Stimulated activated naive CD4-positive, alpha-beta T cell treated with Interleukin-2 at 50 U/mL for 16 hours (primary cell): ENCODE data around the gene PHLDA3.
"Not testable (repeated sequence)": the region's sequence is repeated elsewhere in the genome, so short reads cannot be mapped to it uniquely, and the experiment has no call there.

Source experiments
- DNase-seq: peaks from one replicate; lab custom pipeline; 2025; lab: John Stamatoyannopoulos, UW

PHLDA3 gene

DNA sequence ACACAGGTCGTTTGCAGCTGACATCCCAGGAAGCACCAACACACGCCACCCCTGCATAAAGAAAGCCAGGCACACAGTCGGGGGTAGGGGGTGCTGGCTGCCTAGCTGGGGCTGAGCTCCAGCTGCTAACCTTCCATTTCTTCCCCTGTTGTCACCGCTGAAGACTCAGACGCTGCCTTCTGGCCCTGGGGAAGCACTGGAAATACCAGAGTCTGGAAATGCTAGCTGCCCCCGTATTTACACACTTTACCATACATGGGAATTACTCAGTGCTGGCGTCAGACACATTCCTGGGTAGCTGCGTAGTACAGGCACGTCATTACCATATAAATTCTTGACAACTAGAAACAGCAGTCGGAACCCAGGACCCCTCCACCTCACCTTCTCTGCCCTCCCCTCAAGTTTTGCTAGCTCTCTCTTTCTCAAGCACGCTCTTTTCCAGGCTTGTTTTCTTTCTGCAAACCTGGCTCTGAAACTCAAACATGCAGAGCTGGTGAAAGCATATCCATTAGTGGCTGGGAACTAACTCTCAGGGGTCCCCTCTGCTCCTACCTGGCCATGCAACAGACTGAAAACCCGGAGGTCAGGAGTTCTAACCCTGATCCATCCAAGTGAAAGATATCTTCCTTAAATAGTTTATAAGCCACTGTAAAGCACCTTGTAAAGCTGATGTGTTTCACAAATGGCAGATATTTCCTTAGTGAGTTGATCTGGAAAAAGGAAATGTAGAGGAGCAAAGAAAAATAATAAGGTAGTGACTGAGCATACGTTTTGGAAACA, 34.6 kb upstream of the PHLDA3 start:
- no peak for DNase-seq

- no peak for DNase-seq
These were observed 33.5 kb upstream of the PHLDA3 start for GRCh38 chr1:201502511-201502857.

DNA sequence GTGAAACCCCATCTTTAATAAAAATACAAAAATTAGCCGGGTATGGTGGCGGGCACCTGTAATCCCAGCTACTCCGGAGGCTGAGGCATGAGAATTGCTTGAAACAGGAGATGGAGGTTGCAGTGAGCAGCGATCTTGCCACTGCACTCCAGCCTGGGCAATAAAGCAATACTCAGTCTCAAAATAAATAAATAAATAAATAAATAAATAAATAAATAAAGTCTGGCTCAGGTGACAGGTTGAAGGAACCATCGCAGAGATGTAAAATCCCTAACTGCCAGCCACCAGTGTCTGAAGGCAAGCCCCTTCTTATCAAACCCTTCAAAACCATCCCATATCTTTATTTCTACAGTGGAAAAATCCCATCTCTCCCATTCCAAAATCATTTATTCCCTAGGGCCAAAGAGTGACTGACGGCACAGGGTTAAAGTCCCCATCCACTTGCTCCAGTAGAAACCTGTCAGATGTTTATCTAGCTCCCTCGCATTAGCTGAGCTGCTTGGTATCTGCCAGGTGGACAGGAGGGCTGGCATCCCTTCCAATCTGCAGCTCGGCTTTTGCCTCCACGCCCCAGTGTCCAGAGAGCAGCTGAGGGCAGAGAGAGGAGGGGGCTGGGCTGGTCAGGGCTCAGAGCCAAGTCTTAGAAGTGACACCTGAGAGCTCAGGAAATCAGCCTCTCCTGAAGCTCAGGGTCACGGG, 33.0 kb upstream of the PHLDA3 start:
- no peak for DNase-seq

GRCh38 chr1:201501144-201501543, 32.2 kb upstream of the PHLDA3 start:
- no peak for DNase-seq

DNA sequence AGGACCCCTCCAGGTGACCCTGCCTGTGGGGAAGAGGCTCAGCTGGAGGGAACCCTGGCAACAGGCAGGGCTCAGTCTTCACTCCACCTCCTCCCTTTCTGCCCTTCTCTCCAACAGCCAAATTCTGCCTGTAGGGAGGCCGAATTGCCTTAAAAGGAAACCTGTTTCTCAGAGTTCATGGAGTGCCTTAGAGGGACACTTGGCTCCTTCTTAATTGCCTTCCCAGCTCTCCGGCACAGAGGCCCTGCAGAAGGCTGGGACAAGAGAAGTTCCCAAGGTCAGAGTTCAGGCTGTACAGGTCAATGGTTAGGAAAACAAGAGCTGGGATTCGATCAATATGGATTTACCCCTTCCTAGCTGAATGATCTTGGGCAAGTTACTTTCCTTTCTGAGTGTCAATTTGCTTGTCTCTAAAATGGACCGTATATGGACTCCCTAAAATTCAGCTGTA, 31.7 kb upstream of the PHLDA3 start:
- no peak for DNase-seq

DNA sequence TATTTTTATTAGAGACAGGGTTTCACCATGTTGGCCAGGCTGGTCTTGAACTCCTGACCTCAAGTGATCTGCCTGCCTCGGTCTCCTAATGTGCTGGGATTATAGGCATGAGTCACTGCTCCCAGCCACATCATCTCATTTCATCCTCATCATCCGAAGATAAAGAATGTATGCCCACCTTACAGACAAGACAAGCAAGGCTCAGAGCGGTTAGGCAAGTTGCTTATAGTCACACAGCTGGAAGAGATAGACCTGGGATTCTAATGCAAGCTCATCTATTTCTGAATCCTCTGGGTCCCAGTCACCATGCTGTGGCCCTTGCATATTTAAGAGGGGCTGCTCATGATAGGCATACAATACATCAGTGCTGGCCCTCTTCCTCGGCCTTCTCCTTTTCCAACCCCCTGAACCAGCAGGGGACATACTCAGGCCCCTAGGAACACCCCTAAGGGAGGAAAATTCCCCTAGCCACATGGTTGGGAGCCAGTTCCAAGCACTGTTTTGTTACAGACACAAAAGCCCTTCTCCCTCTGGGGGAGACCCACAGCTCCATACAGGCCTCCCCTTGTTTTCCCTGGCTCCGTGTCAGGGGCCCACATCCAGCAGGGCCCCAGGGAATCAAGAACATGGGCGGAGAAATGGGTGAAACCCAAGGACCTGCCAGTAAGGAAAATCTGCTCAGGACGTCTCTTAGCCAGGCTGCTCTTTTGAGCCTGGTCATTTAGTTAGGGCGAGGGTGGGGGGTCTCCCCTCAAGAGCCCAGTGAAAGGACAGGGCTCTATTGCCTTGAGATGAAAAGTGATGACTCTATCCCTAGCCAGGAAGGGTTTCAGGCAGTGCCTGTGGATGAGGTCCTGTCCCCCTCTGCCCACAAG, 31.0 kb upstream of the PHLDA3 start:
- DNase-seq: no peak

GRCh38 chr1:201499191-201499590, 30.2 kb upstream of the PHLDA3 start:
- DNase-seq: no peak

- no peak for DNase-seq
These were observed 29.6 kb upstream of the PHLDA3 start for GRCh38 chr1:201498621-201499020.

DNA sequence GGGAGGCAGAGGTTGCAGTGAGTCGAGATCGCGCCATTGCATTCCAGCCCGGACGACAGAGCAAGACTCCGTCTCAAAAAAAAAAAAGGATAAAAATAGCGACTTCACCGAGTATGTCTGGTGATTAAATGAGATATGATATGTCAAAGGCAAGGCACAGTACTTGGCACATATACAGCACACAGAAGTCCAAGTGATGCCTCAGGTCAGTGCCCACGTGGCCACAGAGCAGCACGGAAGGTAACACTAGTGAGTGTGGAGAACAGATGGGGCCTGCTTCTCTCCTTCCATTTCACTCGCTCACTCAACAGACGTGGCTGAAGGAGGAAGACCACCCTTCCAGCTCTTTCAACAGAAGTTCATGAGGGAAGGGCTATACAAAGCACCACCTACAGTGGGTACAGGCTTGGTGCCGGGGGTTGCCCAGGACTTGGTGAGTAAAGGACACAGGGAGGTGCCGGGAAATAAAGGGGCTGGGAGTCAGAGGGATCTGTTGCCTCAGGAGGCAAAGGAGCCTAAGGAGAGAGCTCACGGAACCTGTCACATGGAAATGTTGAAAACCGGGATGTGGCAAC, 29.0 kb upstream of the PHLDA3 start:
- no peak for DNase-seq

DNA sequence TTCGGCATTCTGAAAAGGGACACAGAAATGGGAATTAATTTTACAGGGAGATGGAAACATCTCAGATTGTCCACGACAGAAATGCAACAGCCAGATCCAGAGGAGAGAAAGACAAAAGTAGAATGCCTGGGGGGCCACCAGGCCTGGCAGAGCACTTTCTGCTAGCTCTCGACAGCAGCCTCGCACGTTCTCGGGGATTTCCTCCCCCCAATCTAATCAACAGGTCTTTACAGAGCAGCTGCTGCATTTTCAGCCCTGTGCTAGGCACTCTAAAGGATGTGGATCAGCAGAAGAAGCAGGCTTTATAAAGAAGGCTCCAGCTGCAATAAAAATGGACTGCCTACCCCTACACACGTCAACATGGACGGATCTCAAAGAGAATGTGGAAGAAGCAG, 27.3 kb upstream of the PHLDA3 start:
- DNase-seq: no peak

DNA sequence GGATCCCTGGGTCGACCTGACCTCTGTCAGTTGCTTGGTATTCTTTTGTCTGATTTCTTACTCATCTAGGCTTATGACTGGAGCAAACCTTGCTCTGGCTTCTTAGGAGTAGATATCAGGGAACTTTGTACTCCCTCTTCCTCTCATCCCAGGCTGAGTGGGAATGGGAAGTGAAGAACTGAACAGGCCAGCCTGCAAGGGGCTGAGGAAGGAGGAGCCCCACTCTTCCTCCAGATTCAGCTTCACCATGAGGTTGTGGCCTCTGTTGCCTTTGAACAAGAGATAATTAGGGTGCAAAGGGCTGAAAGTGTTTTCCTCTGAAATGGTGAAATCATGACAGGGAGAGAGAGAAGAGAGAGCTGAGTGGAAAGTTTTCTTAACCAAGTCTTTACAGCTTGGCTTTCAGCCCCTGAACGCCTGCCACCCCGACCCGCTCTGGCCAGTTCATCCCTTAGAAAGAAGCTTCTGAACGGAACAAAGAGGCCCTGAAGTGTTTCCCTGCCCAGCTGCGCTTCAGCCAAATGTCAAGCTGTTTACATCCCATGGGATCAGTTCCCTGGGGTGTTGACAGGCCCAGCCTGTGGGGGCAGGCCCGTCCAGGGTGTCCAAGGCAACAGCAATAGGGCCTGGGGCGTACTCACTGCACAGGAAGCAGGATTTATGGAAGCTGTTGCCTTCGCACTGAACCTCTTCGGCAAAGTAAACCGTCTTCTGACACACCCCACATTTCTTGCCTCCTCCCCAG, 26.7 kb upstream of the PHLDA3 start:
- DNase-seq: no peak

GRCh38 chr1:201493757-201494617, 25.0 kb upstream of the PHLDA3 start:
- DNase-seq: no peak

DNA sequence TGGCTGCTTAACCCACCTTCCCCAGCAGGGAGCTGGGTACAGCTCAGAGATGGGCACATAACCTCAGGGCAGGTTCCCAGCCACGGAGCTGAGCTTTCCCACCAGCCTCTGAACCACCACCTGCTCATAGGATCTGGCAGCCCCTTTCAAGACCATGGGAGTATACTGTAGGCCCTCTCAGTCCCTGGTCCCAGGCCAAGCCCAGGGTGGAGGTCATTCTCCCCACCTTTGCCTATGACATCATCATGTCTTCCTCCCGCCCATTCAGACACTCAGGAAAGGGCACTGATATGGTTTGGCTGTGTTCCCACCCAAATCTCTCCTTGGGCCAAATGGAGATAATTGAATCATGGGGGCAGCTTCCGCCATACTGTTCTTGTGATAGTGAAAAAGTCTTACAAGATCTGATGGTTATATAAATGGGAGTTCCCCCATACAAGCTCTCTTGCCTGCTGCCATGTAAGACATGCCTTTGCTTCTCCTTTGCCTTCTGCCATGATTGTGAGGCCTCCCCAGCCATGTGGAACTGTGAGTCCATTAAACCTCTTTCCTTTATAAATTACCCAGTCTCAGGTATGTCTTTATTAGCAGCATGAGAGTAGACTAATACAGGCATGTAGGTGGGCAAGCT, 24.2 kb upstream of the PHLDA3 start:
- DNase-seq: not testable (repeated sequence)

DNA sequence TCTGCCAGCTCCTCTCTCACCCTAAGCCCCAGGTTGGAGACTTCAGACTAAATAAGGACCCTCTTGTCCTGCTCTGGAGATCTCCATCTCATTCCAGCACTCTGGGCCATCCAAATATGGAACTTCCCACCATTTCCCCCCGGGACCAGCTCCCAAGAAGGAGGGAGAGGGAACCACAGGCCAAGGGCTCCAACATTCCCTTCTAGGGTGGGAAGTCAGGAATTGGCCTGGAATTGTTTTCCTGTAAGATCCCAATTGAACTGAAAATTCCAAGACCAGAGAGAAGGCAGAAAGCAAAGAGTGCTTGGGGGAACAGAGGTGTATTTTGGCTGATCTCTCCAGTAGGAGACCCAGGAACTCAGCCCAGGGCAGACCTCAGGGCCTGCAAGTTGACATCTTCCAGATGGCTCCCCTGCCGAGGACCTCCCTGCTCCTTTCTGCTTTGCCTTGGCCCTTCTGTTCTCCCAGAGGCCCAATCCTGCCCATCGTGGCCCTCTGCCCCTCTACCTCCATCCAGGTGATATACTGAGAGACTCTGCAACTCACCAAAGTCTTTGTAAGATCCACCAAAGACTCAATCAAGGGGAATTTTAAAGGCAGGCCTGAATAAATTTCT, 23.0 kb upstream of the PHLDA3 start:
- DNase-seq: no peak

GRCh38 chr1:201490708-201491131, 21.7 kb upstream of the PHLDA3 start:
- DNase-seq: no peak

DNA sequence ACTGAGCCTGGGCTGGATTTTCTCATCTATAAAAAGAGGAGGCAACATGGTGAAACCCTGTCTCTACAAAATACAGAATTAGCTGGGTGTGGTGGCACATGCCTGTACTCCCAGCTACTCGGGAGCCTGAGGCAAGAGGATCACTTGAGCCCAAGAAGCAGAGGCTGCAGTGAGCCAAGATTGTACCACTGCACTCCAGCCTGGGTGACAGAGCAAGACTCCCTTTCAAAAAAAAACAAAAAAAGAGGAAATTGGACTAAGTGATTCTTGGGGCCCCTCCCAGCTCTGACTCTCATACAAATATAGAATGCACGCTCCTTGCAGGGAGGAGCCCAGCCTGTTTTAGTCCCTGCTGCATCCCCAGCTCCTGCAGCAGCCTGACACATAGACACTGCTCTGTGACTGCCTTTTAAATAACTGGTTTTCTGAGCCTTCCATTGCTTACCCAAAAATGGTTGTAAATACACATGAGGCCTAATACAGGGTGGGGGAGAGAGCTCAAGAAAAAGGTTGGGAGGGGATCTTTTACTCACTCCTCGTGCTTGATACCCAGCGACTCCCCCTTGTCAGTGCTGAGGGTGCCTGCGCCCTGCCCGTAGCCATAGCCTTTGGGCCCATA, 20.8 kb upstream of the PHLDA3 start:
- DNase-seq: no peak

- no peak for DNase-seq
These were observed 20.0 kb upstream of the PHLDA3 start for GRCh38 chr1:201488830-201489589.

DNA sequence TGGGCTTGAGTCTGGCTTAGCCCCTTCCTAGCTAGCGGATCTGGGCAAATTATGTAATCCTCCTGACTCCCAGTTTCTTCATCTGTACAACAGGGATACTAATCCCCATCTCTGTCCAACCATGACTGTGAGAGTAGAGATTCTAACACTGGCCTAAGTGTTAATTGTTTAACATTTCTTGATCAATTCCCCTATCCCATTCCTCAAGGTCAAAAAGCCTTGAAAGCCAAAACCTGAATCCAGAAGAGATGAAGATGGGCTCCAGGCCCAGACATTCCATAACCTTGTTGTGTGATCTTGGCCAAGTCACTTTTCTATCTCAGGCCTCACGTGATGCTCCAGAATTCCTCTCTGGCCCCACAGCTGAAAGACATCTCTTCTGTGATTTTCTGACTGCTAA, 18.8 kb upstream of the PHLDA3 start:
- DNase-seq: no peak
